GM19023 (cell line): ENCODE data around the gene CDR2.

ENCODE experiments used
- ATAC-seq: cut with Tn5 transposase; IDR thresholded peaks from one replicate; pipeline ENCODE4 v1.9.1; 2021; ENCODE audit warnings: mild to moderate bottlenecking, moderate library complexity; ENCODE audit not compliant: unreplicated experiment

Gene CDR2

GRCh38 chr16:22325598-22326368 lies 48.6 kb downstream of the CDR2 start:
- ATAC-seq, result no peak

GRCh38 chr16:22324787-22325597 lies 49.4 kb downstream of the CDR2 start:
- no peak for ATAC-seq

- no peak for ATAC-seq
Observed at GRCh38 chr16:22323959-22324786, 50.2 kb downstream of the CDR2 start.

GRCh38 chr16:22323173-22323958 lies 51.1 kb downstream of the CDR2 start:
- ATAC-seq, result no peak

- no peak for ATAC-seq
Observed at GRCh38 chr16:22322741-22323140, 51.7 kb downstream of the CDR2 start.

- ATAC-seq, result no peak
Observed at GRCh38 chr16:22322021-22322471, 52.4 kb downstream of the CDR2 start.

- ATAC-seq, result no peak
Observed at GRCh38 chr16:22321340-22322001, 52.9 kb downstream of the CDR2 start.

GRCh38 chr16:22320572-22321339 lies 53.7 kb downstream of the CDR2 start:
- no peak for ATAC-seq

- no peak for ATAC-seq
Observed at GRCh38 chr16:22318690-22319358, 55.6 kb downstream of the CDR2 start.

GRCh38 chr16:22317625-22318024 lies 56.8 kb downstream of the CDR2 start:
- no peak for ATAC-seq

GRCh38 chr16:22317001-22317530 lies 57.4 kb downstream of the CDR2 start:
- no peak for ATAC-seq

GRCh38 chr16:22316411-22316811 lies 58.0 kb downstream of the CDR2 start:
- ATAC-seq, result no peak

GRCh38 chr16:22315979-22316378 lies 58.4 kb downstream of the CDR2 start:
- ATAC-seq, result no peak

- ATAC-seq, result no peak
Observed at GRCh38 chr16:22314661-22315626, 59.5 kb downstream of the CDR2 start.

GRCh38 chr16:22313876-22314470 lies 60.4 kb downstream of the CDR2 start:
- ATAC-seq, result no peak

- ATAC-seq, result no peak
Observed at GRCh38 chr16:22312897-22313781, 61.3 kb downstream of the CDR2 start.
